PC-9 (cell line): Measurements from ENCODE around the gene TMCC2. TPM values are rescaled to one million over a fixed set of nuclear protein-coding genes. Genes with fewer than 3 reads are reported as not detected.

ENCODE experiments used
- BruUV-seq: library from RNA; stranded (reverse); fragments of 400-500 nt; replicated peaks from 2 replicates; lab custom pipeline; 2021; lab: Mats Ljungman, UMichigan
- CTCF ChIA-PET: fragments of 300-600 bp; sonication (Branson Sonifier 250); formaldehyde crosslinking; loops from one replicate; lab custom pipeline; 2022; ENCODE audit warnings: antibody characterized with exemption; lab: Charles Lee
- POLR2A ChIA-PET: fragments of 300-600 bp; sonication (Branson Sonifier 250); formaldehyde crosslinking; loops from one replicate; lab custom pipeline; 2022; ENCODE audit warnings: antibody characterized with exemption; ENCODE audit not compliant: unreplicated experiment; lab: Charles Lee
- DNase-seq, 2 experiments: peaks; one replicate each; pipeline versions ENCODE4 v3.0.0 to v3.0.0-alpha.2; 2015 to 2022; ENCODE audit warnings: mixed read lengths in 1 of 2
- H2AFZ ChIP-seq: fragments of 200-600 bp; sonication (generic); 2 replicates; pipeline ENCODE4 v1.8.1; 2017; ENCODE audit warnings: antibody characterized with exemption
- H3F3A ChIP-seq: fragments of 200-600 bp; sonication (generic); 2 replicates; pipeline ENCODE4 v1.8.1; 2017; ENCODE audit warnings: antibody characterized with exemption, mild to moderate bottlenecking, low read depth; ENCODE audit not compliant: insufficient read depth
- H3K27ac ChIP-seq: fragments of 200-600 bp; sonication (generic); 2 replicates; pipeline ENCODE4 v1.6.1; 2016; ENCODE audit warnings: mixed run types
- H3K27me3 ChIP-seq: fragments of 200-600 bp; sonication (generic); 2 replicates; pipeline ENCODE4 v1.6.1; 2016; ENCODE audit warnings: low read depth, mixed run types; ENCODE audit not compliant: insufficient read depth
- H3K36me3 ChIP-seq: fragments of 200-600 bp; sonication (generic); 2 replicates; pipeline ENCODE4 v1.6.1; 2016; ENCODE audit warnings: low read depth, mixed run types
- H3K4me1 ChIP-seq: fragments of 200-600 bp; sonication (generic); replicated peaks from 2 replicates; pipeline ENCODE4 v1.6.1; 2016; ENCODE audit warnings: mixed run types; ENCODE audit not compliant: insufficient read depth
- H3K4me2 ChIP-seq: fragments of 200-600 bp; sonication (generic); 2 replicates; pipeline ENCODE4 v1.6.1; 2017; ENCODE audit warnings: mixed run types
- H3K4me3 ChIP-seq: fragments of 200-600 bp; sonication (generic); 2 replicates; pipeline ENCODE4 v1.6.1; 2016; ENCODE audit warnings: mixed run types
- H3K79me2 ChIP-seq: fragments of 200-600 bp; sonication (generic); 2 replicates; pipeline ENCODE4 v1.6.1; 2017; ENCODE audit warnings: low read depth, mixed run types
- H3K9me2 ChIP-seq: fragments of 200-600 bp; sonication (generic); 2 replicates; pipeline ENCODE4 v1.8.1; 2017; ENCODE audit warnings: mild to moderate bottlenecking; ENCODE audit not compliant: insufficient read depth
- H3K9me3 ChIP-seq: fragments of 200-600 bp; sonication (generic); 2 replicates; pipeline ENCODE4 v1.8.1; 2016; ENCODE audit warnings: low read depth; ENCODE audit not compliant: insufficient read depth
- H4K20me1 ChIP-seq: fragments of 200-600 bp; sonication (generic); 2 replicates; pipeline ENCODE4 v1.8.1; 2017; ENCODE audit not compliant: insufficient read depth
- CTCF ChIP-seq: fragments of 200-600 bp; sonication (generic); conservative IDR thresholded peaks from 2 replicates; pipeline ENCODE4 v1.6.1; 2017; ENCODE audit warnings: mixed run types, antibody characterized with exemption, mild to moderate bottlenecking, moderate library complexity
- EZH2 ChIP-seq: fragments of 200-600 bp; sonication (generic); IDR thresholded peaks from 2 replicates; pipeline ENCODE4 v1.8.0; 2017; ENCODE audit warnings: antibody characterized with exemption, low read depth
- intact Hi-C: fragments of 100-400 bp; cut with micrococcal nuclease; formaldehyde crosslinking; loops from one replicate; pipeline ENCODE4 v1.10.0; 2022; ENCODE audit not compliant: unreplicated experiment
- total RNA-seq: library from RNA; stranded (reverse); gene quantifications from 2 replicates; pipeline ENCODE4 v1.2.3, GENCODE V29; 2021

Gene TMCC2
- total RNA-seq, 1 experiment from 2014 or later = 0.79 TPM

- peaks cover 3% of the 10 kb centered on the region for H4K20me1 ChIP-seq
- no peaks in the 10 kb centered on the region for H3K9me3 ChIP-seq
- no peaks in the 10 kb centered on the region for H3F3A ChIP-seq
- peaks cover under 1% of the 10 kb centered on the region; the same call in 1 of the 2 replicates for H3K4me1 ChIP-seq
- no peak overlapping the region for H3K4me2 ChIP-seq
- H3K36me3 ChIP-seq = no peaks in the 10 kb centered on the region
- no peak overlapping the region for H3K27ac ChIP-seq
- intact Hi-C loops = no loop called here
- TF ChIP-seq EZH2 (no peak), CTCF (no peak)
- no peak for DNase-seq
- H2AFZ ChIP-seq = no peak overlapping the region
- no TSS peak for BruUV-seq
- POLR2A ChIA-PET = interaction anchor here (0.7 kb wide), 1 partner anchor 224 kb away, joined by 3 read pairs; no protein-coding TSS in a partner anchor
- H3K4me3 ChIP-seq = no peak overlapping the region
- H3K79me2 ChIP-seq = peaks cover 12% of the 10 kb centered on the region
- CTCF ChIA-PET = no interaction called here
- H3K27me3 ChIP-seq = no peaks in the 10 kb centered on the region
- no peaks in the 10 kb centered on the region for H3K9me2 ChIP-seq
Observed at GRCh38 chr1:205204552-205204951, 23.2 kb upstream of the TMCC2 start.

DNA sequence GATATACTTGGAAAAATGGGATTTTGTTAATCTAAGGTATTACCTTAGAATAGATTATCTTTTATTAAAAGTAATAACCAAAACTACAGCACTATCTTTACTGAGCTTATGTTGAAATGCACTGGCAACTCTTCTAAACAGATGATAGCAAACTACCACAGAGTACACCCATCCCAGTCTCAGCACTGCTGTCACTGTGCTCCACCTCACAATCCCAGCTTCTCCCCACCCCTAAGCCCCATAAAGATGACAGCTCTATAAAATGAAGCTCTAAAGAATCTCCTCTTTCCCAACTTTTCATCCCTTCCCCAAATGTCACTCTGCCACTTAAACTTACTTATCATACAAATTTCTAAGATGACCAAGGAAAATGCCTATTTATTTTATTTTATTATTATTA, 22.7 kb upstream of the TMCC2 start:
- ChIA-PET POLR2A (interaction anchor here (0.7 kb wide), 1 partner anchor 224 kb away, joined by 3 read pairs; no protein-coding TSS in a partner anchor), CTCF (no interaction called here)
- Histone ChIP-seq H3K9me2 (no peaks in the 10 kb centered on the region), H3K79me2 (peaks cover 14% of the 10 kb centered on the region), H3K27me3 (no peaks in the 10 kb centered on the region), H3K4me2 (no peak overlapping the region), H2AFZ (no peak overlapping the region), H3F3A (no peaks in the 10 kb centered on the region), H3K27ac (no peak overlapping the region), H3K9me3 (no peaks in the 10 kb centered on the region), H4K20me1 (peaks cover 3% of the 10 kb centered on the region), H3K36me3 (no peaks in the 10 kb centered on the region), H3K4me1 (peaks cover 6% of the 10 kb centered on the region), H3K4me3 (no peak overlapping the region)
- BruUV-seq = no TSS peak
- no peak for DNase-seq
- TF ChIP-seq EZH2 (no peak), CTCF (no peak)
- intact Hi-C loops = no loop called here

GRCh38 chr1:205208811-205209210, 18.9 kb upstream of the TMCC2 start:
- Histone ChIP-seq H3F3A (no peaks in the 10 kb centered on the region), H3K79me2 (peaks cover 18% of the 10 kb centered on the region), H2AFZ (no peak overlapping the region), H3K4me2 (no peak overlapping the region), H3K27me3 (no peaks in the 10 kb centered on the region), H3K9me3 (no peaks in the 10 kb centered on the region), H3K9me2 (no peaks in the 10 kb centered on the region), H3K36me3 (no peaks in the 10 kb centered on the region), H3K27ac (no peak overlapping the region), H3K4me3 (no peak overlapping the region), H3K4me1 (peaks cover 10% of the 10 kb centered on the region), H4K20me1 (peaks cover 3% of the 10 kb centered on the region)
- BruUV-seq = no TSS peak
- no peak for DNase-seq
- ChIA-PET POLR2A (no interaction called here), CTCF (no interaction called here)
- TF ChIP-seq CTCF (no peak), EZH2 (no peak)
- intact Hi-C loops = no loop called here
